ENCODE results near the gene PPM1F. TPM values are rescaled to one million over a fixed set of nuclear protein-coding genes. Genes with fewer than 3 reads are reported as not detected.
"Not testable (repeated sequence)": the region's sequence is repeated elsewhere in the genome, so short reads cannot be mapped to it uniquely, and the experiment has no call there.

Gene PPM1F
- total RNA-seq, 1 experiment from 2014 or later: 19.7 TPM

DNA sequence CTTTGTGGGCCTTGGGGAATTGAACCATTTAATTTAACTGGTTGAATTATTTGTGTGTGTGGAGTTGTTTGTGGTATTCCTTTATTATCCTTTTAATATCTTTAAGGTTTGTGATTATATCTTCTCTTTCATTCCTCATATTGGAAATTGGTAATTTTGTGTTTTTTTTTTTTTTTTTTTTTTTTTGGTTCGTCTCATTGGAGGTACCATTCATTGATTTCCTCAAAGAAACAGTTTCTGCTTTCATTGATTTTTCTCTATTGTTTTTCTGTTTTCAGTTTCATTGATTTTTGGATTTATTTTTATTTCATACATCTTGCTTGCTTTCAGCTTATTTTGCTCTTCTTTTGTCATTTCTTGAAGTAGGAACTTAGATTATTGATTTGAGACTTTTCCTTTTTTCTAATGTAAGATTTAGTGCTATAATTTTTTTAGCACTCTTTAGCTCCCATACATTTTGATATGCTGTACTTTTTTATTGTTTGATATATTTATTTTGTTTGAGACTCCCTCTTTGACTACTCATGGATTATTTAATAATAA is 54.2 kb downstream of the PPM1F start:
- no peak for DNase-seq
- H3K36me3 ChIP-seq (replicated peaks; ENCODE audit: control insufficient read depth, insufficient read depth, low read length): no peaks in the 10 kb centered on the region
- no peak overlapping the region for H3K4me3 ChIP-seq (ENCODE audit: insufficient read depth, low read depth, low read length)
- H3K27me3 ChIP-seq (ENCODE audit: control insufficient read depth, insufficient read depth, low read length): no peaks in the 10 kb centered on the region

DNA sequence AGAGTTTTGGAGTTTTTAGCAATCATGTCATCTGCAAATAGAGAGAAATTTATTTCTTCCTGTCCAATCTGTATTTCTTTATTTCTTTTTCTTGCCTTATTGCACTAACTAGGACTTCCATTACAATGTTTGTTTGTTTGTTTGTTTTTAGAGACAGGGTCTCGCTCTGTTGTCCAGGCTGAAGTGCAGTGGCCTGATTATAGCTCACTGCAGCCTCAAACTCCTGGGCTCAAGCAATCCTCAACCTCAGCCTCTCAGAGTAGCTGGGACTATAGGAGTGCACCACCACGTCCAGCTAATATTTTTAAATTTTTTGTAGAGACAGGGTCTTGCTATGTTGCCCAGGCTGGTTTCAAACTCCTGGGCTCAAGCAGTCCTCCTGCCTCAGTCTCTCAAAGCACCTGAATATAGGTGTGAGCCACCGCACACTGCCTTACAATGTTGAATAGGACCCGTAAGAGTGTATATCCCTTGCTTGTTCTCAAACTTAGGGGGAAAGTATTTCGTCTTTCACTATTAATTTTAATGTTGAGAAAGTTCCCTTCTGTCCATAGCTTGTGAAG is 55.6 kb downstream of the PPM1F start:
- no peaks in the 10 kb centered on the region for H3K36me3 ChIP-seq (replicated peaks; ENCODE audit: control insufficient read depth, insufficient read depth, low read length)
- H3K4me3 ChIP-seq (ENCODE audit: insufficient read depth, low read depth, low read length): no peak overlapping the region
- H3K27me3 ChIP-seq (ENCODE audit: control insufficient read depth, insufficient read depth, low read length): no peaks in the 10 kb centered on the region
- no peak for DNase-seq

DNA sequence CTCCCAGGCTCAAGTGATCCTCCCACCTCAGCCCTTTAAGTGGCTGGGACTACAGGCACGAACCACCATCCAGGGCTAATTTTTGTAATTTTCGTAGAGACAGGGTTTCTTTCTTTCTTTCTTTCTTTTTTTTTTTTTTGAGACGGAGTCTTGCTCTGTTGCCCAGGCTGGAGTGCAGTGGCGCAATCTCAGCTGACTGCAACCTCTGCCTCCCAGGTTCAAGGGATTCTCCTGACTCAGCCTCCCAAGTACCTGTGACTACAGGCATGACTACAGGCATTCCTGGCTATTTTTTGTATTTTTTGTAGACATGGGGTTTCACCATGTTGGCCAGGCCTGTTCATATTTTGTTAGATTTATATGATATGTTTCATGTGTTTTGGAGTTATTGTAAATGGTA is 56.4 kb downstream of the PPM1F start:
- not testable (repeated sequence) for H3K4me3 ChIP-seq (ENCODE audit: insufficient read depth, low read depth, low read length); H3K36me3 ChIP-seq (replicated peaks; ENCODE audit: control insufficient read depth, insufficient read depth, low read length); H3K27me3 ChIP-seq (ENCODE audit: control insufficient read depth, insufficient read depth, low read length); DNase-seq

DNA sequence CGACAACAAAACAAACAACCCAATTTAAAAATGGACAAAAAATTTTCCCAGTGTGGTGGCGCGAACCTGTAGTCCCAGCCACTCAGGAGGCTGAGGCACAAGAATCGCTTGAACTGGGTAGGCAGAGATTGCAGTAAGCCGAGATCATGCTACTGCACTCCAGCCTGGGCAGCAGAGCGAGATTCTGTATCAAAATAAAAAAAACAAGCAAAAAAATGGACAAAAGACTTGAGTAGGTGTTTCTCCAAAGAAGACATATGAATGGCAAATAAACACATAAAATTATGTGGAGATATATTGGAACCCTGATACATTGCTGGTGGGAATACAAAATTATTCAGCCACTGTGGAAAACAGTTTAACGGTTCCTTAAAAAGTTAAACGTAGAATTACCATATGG is 57.8 kb downstream of the PPM1F start:
- Histone ChIP-seq H3K4me3 (ENCODE audit: insufficient read depth, low read depth, low read length) (no peak overlapping the region), H3K27me3 (ENCODE audit: control insufficient read depth, insufficient read depth, low read length) (no peaks in the 10 kb centered on the region), H3K36me3 (replicated peaks; ENCODE audit: control insufficient read depth, insufficient read depth, low read length) (no peaks in the 10 kb centered on the region)
- DNase-seq: no peak

DNA sequence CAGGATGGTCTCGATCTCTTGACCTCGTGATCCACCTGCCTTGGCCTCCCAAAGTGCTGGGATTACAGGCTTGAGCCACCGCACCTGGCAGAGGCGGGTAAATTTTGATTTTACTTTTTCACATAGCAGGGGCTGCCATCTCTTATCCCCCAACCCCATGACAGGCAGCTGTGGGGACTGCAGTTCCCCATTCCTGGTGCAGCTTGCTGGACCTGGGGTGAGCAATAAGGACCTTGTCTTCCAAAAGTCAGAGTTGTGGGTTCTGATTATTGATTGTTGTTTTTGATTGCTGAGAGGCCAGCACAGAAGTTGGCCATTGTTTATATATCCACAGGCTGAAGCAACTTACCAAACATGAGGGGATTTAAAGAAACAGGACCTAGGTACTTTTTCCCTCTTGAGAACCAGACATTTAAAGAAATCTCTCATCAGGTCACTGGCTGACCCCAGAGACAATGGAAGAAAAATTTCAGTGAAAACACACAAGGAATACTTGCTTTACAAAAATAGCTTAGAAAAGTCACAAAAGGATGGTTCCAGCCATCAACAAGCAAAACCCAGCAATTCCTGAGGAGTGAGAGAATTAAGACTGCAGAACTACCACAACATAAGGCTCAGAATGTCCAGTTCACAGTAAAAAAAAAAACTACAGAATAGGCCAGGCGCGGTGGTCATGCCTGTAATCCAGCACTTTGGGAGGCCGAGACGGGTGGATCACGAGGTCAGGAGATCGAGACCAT is 63.2 kb downstream of the PPM1F start:
- no peak for DNase-seq
- H3K27me3 ChIP-seq (ENCODE audit: control insufficient read depth, insufficient read depth, low read length): no peaks in the 10 kb centered on the region
- no peak overlapping the region for H3K4me3 ChIP-seq (ENCODE audit: insufficient read depth, low read depth, low read length)
- H3K36me3 ChIP-seq (replicated peaks; ENCODE audit: control insufficient read depth, insufficient read depth, low read length): no peaks in the 10 kb centered on the region

DNA sequence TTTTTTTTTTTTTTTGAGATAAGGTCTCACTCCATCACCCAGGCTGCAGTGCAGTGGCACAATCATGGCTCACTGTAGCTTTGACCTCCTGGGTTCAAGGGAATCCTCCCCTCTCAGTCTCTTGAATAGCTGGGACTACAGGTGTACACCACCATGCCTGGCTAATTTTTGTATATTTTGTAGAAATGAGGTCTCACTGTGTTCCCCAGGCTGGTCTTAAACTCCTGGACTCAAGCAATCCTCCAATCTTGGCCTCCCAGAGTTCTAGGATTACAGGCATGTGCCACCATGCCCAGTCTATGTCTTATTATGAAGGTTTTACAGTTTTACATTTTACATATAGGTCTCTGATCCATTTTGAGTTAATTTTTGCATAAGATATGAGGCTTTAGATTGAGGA is 64.8 kb downstream of the PPM1F start:
- H3K36me3 ChIP-seq (replicated peaks; ENCODE audit: control insufficient read depth, insufficient read depth, low read length): no peaks in the 10 kb centered on the region
- no peaks in the 10 kb centered on the region for H3K27me3 ChIP-seq (ENCODE audit: control insufficient read depth, insufficient read depth, low read length)
- no peak for DNase-seq
- H3K4me3 ChIP-seq (ENCODE audit: insufficient read depth, low read depth, low read length): no peak overlapping the region

DNA sequence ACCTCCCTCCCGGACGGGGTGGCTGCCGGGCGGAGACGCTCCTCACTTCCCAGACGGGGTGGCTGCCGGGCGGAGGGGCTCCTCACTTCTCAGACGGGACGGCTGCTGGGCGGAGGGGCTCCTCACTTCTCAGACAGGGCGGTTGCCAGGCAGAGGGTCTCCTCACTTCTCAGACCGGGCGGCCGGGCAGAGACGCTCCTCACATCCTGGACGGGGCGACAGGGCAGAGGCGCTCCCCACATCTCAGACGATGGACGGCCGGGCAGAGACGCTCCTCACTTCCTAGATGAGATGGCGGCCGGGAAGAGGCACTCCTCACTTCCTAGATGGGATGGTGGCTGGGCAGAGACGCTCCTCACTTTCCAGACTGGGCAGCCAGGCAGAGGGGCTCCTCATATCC is 68.7 kb downstream of the PPM1F start:
- DNase-seq; H3K36me3 ChIP-seq (replicated peaks; ENCODE audit: control insufficient read depth, insufficient read depth, low read length); H3K27me3 ChIP-seq (ENCODE audit: control insufficient read depth, insufficient read depth, low read length); H3K4me3 ChIP-seq (ENCODE audit: insufficient read depth, low read depth, low read length): not testable (repeated sequence)

DNA sequence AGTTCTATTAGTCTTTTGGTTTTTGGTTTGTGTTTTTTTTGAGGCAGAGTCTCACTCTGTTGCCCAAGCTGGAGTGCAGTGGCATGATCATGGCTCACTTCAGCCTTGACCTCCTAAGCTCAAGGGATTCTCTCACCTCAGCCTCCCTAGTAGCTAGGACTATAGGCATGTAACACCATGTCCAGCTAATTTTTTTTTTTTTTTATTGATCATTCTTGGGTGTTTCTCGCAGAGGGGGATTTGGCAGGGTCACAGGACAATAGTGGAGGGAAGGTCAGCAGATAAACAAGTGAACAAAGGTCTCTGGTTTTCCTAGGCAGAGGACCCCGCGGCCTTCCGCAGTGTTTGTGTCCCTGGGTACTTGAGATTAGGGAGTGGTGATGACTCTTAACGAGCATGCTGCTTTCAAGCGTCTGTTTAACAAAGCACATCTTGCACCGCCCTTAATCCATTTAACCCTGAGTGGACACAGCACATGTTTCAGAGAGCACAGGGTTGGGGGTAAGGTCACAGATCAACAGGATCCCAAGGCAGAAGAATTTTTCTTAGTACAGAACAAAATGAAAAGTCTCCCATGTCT is 69.8 kb downstream of the PPM1F start:
- not testable (repeated sequence) for DNase-seq; H3K4me3 ChIP-seq (ENCODE audit: insufficient read depth, low read depth, low read length); H3K36me3 ChIP-seq (replicated peaks; ENCODE audit: control insufficient read depth, insufficient read depth, low read length); H3K27me3 ChIP-seq (ENCODE audit: control insufficient read depth, insufficient read depth, low read length)

DNA sequence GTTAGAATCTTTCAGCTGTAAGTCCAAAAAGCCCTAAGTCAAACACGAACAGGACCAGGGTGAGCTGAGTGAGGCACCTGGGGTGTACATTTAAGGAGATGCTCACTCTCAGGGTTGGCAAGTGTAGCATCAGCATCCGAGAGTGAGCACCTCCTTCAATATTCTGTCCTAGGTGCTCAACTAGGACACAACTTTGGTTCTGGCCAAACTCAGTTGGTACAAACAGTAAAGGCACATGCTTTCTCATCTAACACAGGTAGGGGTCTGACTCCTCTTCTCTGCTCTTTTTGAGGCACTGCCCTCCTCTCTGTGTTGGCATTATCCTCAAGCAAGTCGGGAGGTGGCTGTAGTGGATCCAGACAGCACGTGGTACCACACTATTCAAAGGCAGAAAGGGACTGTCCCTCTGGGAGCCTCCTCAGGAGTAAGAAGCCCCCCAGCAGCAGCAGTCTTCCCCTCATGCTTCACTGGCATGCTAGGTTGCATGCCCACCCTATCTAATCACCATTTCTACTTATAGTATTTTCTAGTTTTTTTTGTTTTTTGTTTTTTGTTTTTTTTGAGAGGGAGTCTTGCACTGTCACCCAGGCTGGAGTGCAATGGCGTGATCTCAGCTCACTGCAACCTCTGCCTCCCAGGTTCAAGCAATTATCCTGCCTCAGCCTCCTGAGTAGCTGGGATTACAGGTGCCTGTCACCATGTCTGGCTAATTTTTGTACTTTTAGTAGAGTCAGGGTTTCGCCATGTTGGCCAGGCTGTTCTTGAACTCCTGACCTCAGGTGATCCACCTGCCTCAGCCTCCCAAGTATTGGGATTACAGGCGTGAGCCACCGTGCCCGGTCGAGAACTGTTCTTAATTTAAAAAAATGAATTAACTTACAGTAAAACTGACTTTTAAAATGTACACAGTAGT is 70.6 kb downstream of the PPM1F start:
- H3K27me3 ChIP-seq (ENCODE audit: control insufficient read depth, insufficient read depth, low read length): no peaks in the 10 kb centered on the region
- no peaks in the 10 kb centered on the region for H3K36me3 ChIP-seq (replicated peaks; ENCODE audit: control insufficient read depth, insufficient read depth, low read length)
- H3K4me3 ChIP-seq (ENCODE audit: insufficient read depth, low read depth, low read length): no peak overlapping the region
- DNase-seq: no peak

DNA sequence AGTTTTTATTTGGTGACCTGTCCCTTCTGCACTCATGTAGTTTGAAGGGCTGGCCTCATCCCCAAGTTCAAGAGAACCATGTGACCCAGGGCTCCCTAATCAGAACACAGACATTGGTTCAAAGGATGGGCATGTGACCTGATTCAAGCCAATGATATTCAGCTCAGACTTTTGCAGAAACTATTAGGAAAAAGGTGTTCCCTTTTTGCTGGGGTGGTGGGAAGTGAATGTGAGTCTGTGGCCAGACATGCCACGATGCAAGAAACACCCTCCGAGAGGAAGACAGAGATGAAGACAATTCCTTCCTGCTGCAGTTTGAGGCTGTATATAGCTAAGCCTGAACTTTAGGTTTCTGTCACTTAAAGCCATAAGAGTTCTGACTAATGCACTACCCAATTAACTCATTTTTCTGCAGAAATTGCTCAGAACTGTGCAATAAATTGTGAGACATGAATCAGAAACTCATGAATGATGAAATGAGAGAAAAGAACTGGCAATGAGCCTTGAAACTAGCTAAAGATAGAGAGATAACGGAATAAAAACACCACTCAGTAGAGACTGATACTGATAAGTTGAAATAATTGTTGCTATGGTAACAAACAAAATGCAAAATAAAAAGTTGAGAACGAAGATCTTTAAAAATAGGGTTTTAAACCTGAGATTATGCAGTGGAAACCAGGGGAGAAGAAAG is 76.0 kb downstream of the PPM1F start:
- no peak for DNase-seq
- Histone ChIP-seq H3K36me3 (replicated peaks; ENCODE audit: control insufficient read depth, insufficient read depth, low read length) (no peaks in the 10 kb centered on the region), H3K27me3 (ENCODE audit: control insufficient read depth, insufficient read depth, low read length) (no peaks in the 10 kb centered on the region), H3K4me3 (ENCODE audit: insufficient read depth, low read depth, low read length) (no peak overlapping the region)

DNA sequence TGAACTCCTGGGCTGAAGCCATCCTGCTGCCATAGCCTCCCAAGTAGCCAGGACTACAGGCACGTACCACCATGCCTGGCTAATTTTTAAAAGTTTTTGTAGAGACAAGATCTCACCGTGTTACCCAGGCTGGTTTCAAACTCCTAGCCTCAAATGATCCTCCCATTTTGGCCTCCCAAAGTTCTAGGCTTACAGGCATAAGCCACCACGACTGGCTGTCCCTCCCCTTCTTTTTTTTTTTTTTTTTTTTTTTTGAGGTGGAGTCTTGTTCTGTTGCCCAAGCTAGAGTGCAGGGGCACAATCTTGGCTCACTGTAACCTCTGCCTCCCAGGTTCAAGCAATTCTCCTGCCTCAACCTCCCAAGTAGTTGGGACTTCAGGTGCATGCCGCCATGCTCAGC is 77.7 kb downstream of the PPM1F start:
- H3K36me3 ChIP-seq (replicated peaks; ENCODE audit: control insufficient read depth, insufficient read depth, low read length); H3K27me3 ChIP-seq (ENCODE audit: control insufficient read depth, insufficient read depth, low read length); DNase-seq; H3K4me3 ChIP-seq (ENCODE audit: insufficient read depth, low read depth, low read length): not testable (repeated sequence)

DNA sequence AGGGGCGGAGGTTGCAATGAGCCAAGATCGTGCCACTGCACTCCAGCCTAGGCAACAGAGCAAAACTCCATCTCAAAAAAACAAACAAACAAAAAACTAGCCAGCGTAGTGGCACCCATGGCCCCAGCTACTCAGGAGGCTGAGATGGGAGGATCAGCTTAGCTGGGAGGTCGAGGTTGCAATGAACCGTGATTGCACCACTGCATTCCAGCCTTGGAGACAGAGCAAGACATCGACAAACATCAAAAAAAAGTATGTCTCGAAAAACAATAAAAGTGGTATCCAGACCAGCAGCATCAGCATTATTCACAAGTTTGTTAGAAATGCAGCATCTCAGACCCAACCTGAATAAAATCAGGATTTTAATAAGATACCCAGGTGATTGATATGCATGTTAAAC is 79.0 kb downstream of the PPM1F start:
- Histone ChIP-seq H3K4me3 (ENCODE audit: insufficient read depth, low read depth, low read length) (no peak overlapping the region), H3K27me3 (ENCODE audit: control insufficient read depth, insufficient read depth, low read length) (no peaks in the 10 kb centered on the region), H3K36me3 (replicated peaks; ENCODE audit: control insufficient read depth, insufficient read depth, low read length) (no peaks in the 10 kb centered on the region)
- DNase-seq: no peak

DNA sequence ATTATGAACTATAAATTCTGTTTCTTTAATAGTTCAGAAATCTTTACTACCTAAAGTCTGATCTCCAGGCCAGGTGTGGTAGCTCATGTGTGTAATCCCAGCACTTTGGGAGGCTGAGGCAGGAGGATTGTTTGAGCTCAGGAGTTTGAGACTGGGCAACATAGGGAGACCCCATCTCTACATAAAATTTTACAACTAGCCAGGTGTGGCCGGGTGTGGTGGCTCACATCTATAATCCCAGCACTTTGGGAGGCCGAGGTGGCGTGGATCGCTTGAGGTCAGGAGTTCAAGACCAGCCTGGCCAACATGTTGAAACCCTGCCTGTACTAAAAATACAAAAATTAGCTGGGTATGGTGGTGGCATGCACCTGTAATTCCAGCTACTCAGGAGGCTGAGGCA is 79.9 kb downstream of the PPM1F start:
- H3K36me3 ChIP-seq (replicated peaks; ENCODE audit: control insufficient read depth, insufficient read depth, low read length); H3K4me3 ChIP-seq (ENCODE audit: insufficient read depth, low read depth, low read length); H3K27me3 ChIP-seq (ENCODE audit: control insufficient read depth, insufficient read depth, low read length); DNase-seq: not testable (repeated sequence)
